Measurements from ENCODE around the gene IL1RL1.

IL1RL1 gene

GRCh38 chr2:102366406-102367112 lies 55.2 kb downstream of the IL1RL1 start:
- no peak for DNase-seq (ENCODE audit: low read depth in 1 of 2, low spot score in 1 of 2)

- peak in 1 of 2 donors; percentile 33 for DNase-seq (ENCODE audit: low read depth in 1 of 2, low spot score in 1 of 2)
Measured at GRCh38 chr2:102367331-102367971, 56.1 kb downstream of the IL1RL1 start.

- no peak for DNase-seq (ENCODE audit: low read depth in 1 of 2, low spot score in 1 of 2)
Measured at GRCh38 chr2:102368461-102369109, 57.2 kb downstream of the IL1RL1 start.

GRCh38 chr2:102369866-102370265 lies 58.5 kb downstream of the IL1RL1 start:
- no peak for DNase-seq (ENCODE audit: low read depth in 1 of 2, low spot score in 1 of 2)

GRCh38 chr2:102376052-102376591 lies 64.8 kb downstream of the IL1RL1 start:
- DNase-seq (ENCODE audit: low read depth in 1 of 2, low spot score in 1 of 2) = no peak

GRCh38 chr2:102383722-102384121 lies 72.4 kb downstream of the IL1RL1 start:
- DNase-seq (ENCODE audit: low read depth in 1 of 2, low spot score in 1 of 2) = no peak

GRCh38 chr2:102385522-102385921 lies 74.2 kb downstream of the IL1RL1 start:
- no peak for DNase-seq (ENCODE audit: low read depth in 1 of 2, low spot score in 1 of 2)

GRCh38 chr2:102386004-102386403 lies 74.6 kb downstream of the IL1RL1 start:
- no peak for DNase-seq (ENCODE audit: low read depth in 1 of 2, low spot score in 1 of 2)

GRCh38 chr2:102386867-102387541 lies 75.6 kb downstream of the IL1RL1 start:
- DNase-seq (ENCODE audit: low read depth in 1 of 2, low spot score in 1 of 2) = no peak

GRCh38 chr2:102387763-102388546 lies 76.6 kb downstream of the IL1RL1 start:
- no peak for DNase-seq (ENCODE audit: low read depth in 1 of 2, low spot score in 1 of 2)

- DNase-seq (ENCODE audit: low read depth in 1 of 2, low spot score in 1 of 2) = peak in 1 of 2 donors; percentile 67
Measured at GRCh38 chr2:102391565-102391964, 80.2 kb downstream of the IL1RL1 start.

GRCh38 chr2:102392096-102392495 lies 80.7 kb downstream of the IL1RL1 start:
- DNase-seq (ENCODE audit: low read depth in 1 of 2, low spot score in 1 of 2) = no peak

GRCh38 chr2:102392942-102393341 lies 81.6 kb downstream of the IL1RL1 start:
- DNase-seq (ENCODE audit: low read depth in 1 of 2, low spot score in 1 of 2) = no peak

GRCh38 chr2:102396012-102396411 lies 84.6 kb downstream of the IL1RL1 start:
- DNase-seq (ENCODE audit: low read depth in 1 of 2, low spot score in 1 of 2) = no peak

- no peak for DNase-seq (ENCODE audit: low read depth in 1 of 2, low spot score in 1 of 2)
Measured at GRCh38 chr2:102397209-102397608, 85.8 kb downstream of the IL1RL1 start.

GRCh38 chr2:102399499-102400141 lies 88.3 kb downstream of the IL1RL1 start:
- DNase-seq (ENCODE audit: low read depth in 1 of 2, low spot score in 1 of 2) = no peak

GRCh38 chr2:102401456-102401855 lies 90.1 kb downstream of the IL1RL1 start:
- DNase-seq (ENCODE audit: low read depth in 1 of 2, low spot score in 1 of 2) = no peak
